GM12864 (cell line): ENCODE measurements around the gene INPP5B.

Source experiments
- DNase-seq: peaks from one replicate; pipeline ENCODE4 v3.0.0-alpha.2; 2011; ENCODE audit warnings: low read depth
- H3K4me3 ChIP-seq: 2 replicates; pipeline ENCODE4 v1.5.1; 2011; ENCODE audit warnings: mild to moderate bottlenecking, low read depth, low read length, control low read depth
- CTCF ChIP-seq: IDR thresholded peaks from 2 replicates; pipeline ENCODE4 v1.5.1; 2011; ENCODE audit warnings: low read depth, mild to moderate bottlenecking, moderate library complexity, low read length, control low read depth, inconsistent platforms; ENCODE audit errors: missing control alignments

The INPP5B gene

GRCh38 chr1:37883671-37884070, 63.2 kb downstream of the INPP5B start:
- H3K4me3 ChIP-seq = no peak overlapping the region
- no peak for TF ChIP-seq CTCF
- no peak for DNase-seq

GRCh38 chr1:37879865-37880264, 67.0 kb downstream of the INPP5B start:
- TF ChIP-seq CTCF = no peak
- DNase-seq = no peak

GRCh38 chr1:37878071-37878470, 68.8 kb downstream of the INPP5B start:
- DNase-seq = no peak
- no peak overlapping the region for H3K4me3 ChIP-seq
- no peak for TF ChIP-seq CTCF

More at GRCh38 chr1:37879865-37880264, 67.0 kb downstream of the INPP5B start:
- H3K4me3 ChIP-seq = no peak overlapping the region

GRCh38 chr1:37875833-37876232, 71.0 kb downstream of the INPP5B start:
- no peak for TF ChIP-seq CTCF
- DNase-seq = no peak
- H3K4me3 ChIP-seq = no peak overlapping the region

GRCh38 chr1:37872692-37873091, 74.2 kb downstream of the INPP5B start:
- DNase-seq = no peak
- TF ChIP-seq CTCF = no peak
- no peak overlapping the region for H3K4me3 ChIP-seq

- DNase-seq = no peak
- no peak overlapping the region for H3K4me3 ChIP-seq
- TF ChIP-seq CTCF = no peak
Observed at GRCh38 chr1:37868466-37868865, 78.4 kb downstream of the INPP5B start.

- no peak overlapping the region for H3K4me3 ChIP-seq
- DNase-seq = no peak
- TF ChIP-seq CTCF = no peak
Observed at GRCh38 chr1:37867784-37868183, 79.1 kb downstream of the INPP5B start.
